ENCODE results near the gene TNFRSF14. TPM values are rescaled to one million over a fixed set of nuclear protein-coding genes. Genes with fewer than 3 reads are reported as not detected.

The TNFRSF14 gene
- total and polyA plus RNA-seq, 2 of the 13 experiments (the other 11 are each of a cell fraction or from before 2014, with no cell fraction given): 11.9 to 49.9 TPM

- TF ChIP-seq, protein P1, sequence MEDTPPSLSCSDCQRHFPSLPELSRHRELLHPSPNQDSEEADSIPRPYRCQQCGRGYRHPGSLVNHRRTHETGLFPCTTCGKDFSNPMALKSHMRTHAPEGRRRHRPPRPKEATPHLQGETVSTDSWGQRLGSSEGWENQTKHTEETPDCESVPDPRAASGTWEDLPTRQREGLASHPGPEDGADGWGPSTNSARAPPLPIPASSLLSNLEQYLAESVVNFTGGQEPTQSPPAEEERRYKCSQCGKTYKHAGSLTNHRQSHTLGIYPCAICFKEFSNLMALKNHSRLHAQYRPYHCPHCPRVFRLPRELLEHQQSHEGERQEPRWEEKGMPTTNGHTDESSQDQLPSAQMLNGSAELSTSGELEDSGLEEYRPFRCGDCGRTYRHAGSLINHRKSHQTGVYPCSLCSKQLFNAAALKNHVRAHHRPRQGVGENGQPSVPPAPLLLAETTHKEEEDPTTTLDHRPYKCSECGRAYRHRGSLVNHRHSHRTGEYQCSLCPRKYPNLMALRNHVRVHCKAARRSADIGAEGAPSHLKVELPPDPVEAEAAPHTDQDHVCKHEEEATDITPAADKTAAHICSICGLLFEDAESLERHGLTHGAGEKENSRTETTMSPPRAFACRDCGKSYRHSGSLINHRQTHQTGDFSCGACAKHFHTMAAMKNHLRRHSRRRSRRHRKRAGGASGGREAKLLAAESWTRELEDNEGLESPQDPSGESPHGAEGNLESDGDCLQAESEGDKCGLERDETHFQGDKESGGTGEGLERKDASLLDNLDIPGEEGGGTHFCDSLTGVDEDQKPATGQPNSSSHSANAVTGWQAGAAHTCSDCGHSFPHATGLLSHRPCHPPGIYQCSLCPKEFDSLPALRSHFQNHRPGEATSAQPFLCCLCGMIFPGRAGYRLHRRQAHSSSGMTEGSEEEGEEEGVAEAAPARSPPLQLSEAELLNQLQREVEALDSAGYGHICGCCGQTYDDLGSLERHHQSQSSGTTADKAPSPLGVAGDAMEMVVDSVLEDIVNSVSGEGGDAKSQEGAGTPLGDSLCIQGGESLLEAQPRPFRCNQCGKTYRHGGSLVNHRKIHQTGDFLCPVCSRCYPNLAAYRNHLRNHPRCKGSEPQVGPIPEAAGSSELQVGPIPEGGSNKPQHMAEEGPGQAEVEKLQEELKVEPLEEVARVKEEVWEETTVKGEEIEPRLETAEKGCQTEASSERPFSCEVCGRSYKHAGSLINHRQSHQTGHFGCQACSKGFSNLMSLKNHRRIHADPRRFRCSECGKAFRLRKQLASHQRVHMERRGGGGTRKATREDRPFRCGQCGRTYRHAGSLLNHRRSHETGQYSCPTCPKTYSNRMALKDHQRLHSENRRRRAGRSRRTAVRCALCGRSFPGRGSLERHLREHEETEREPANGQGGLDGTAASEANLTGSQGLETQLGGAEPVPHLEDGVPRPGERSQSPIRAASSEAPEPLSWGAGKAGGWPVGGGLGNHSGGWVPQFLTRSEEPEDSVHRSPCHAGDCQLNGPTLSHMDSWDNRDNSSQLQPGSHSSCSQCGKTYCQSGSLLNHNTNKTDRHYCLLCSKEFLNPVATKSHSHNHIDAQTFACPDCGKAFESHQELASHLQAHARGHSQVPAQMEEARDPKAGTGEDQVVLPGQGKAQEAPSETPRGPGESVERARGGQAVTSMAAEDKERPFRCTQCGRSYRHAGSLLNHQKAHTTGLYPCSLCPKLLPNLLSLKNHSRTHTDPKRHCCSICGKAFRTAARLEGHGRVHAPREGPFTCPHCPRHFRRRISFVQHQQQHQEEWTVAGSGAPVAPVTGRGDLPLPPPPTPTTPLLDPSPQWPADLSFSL (CRISPR knock-in tag; IDR thresholded peaks at IDR 0.05): no peak
- no peak for TF ChIP-seq FOSL2 (CRISPR knock-in tag; IDR thresholded peaks at IDR 0.05)
- TF ChIP-seq ZNF780A (CRISPR knock-in tag; IDR thresholded peaks at IDR 0.05): no peak; the same call in 1 of the 2 replicates
- TF ChIP-seq ZSCAN22 (CRISPR knock-in tag; IDR thresholded peaks at IDR 0.05): no peak
- TF ChIP-seq ZNF550 (CRISPR knock-in tag; IDR thresholded peaks at IDR 0.05; ENCODE audit: borderline replicate concordance): no peak
- no peak for TF ChIP-seq MXI1 (IDR thresholded peaks at IDR 0.05; ENCODE audit: borderline replicate concordance, low read depth, low read length)
- no peak for TF ChIP-seq ZNF30 (CRISPR knock-in tag; IDR thresholded peaks at IDR 0.05)
- no peak for TF ChIP-seq ZNF768 (CRISPR knock-in tag; IDR thresholded peaks at IDR 0.05)
- no peak for TF ChIP-seq LRRFIP1 (CRISPR knock-in tag; conservative IDR thresholded peaks at IDR 0.05)
- TF ChIP-seq DPF2 (CRISPR knock-in tag; IDR thresholded peaks at IDR 0.05; ENCODE audit: borderline replicate concordance, low read depth): no peak
- no peak for TF ChIP-seq KDM5A (IDR thresholded peaks at IDR 0.05; ENCODE audit: borderline replicate concordance, low read length)
- no peak for TF ChIP-seq SMAD9 (CRISPR knock-in tag; IDR thresholded peaks at IDR 0.05)
- no peak for TF ChIP-seq NFKBIZ (CRISPR knock-in tag; IDR thresholded peaks at IDR 0.05)
- TF ChIP-seq PITX1 (CRISPR knock-in tag; IDR thresholded peaks at IDR 0.05): 0 out of 2 replicates have a peak, but pooled peaks have one; percentile 21
- no peak for TF ChIP-seq ZSCAN21 (CRISPR knock-in tag; IDR thresholded peaks at IDR 0.05; ENCODE audit: borderline replicate concordance)
- TF ChIP-seq HNRNPUL1 (IDR thresholded peaks at IDR 0.05; ENCODE audit: low read depth, low read length): no peak
- TF ChIP-seq, protein P2, sequence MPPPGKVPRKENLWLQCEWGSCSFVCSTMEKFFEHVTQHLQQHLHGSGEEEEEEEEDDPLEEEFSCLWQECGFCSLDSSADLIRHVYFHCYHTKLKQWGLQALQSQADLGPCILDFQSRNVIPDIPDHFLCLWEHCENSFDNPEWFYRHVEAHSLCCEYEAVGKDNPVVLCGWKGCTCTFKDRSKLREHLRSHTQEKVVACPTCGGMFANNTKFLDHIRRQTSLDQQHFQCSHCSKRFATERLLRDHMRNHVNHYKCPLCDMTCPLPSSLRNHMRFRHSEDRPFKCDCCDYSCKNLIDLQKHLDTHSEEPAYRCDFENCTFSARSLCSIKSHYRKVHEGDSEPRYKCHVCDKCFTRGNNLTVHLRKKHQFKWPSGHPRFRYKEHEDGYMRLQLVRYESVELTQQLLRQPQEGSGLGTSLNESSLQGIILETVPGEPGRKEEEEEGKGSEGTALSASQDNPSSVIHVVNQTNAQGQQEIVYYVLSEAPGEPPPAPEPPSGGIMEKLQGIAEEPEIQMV (CRISPR knock-in tag; IDR thresholded peaks at IDR 0.05; ENCODE audit: low read depth): peak; percentile 49; the same call in 1 of the 2 replicates
- no peak for TF ChIP-seq ADNP (CRISPR knock-in tag; IDR thresholded peaks at IDR 0.05)
These were observed 30.6 kb upstream of the TNFRSF14 start (continued) for GRCh38 chr1:2525572-2525919.

All from HepG2 (cell line).